ENCODE data around the gene ITPR1.

GRCh38 chr3:4498446-4498845, 5.3 kb downstream of the ITPR1 start:
- TF ChIP-seq SUZ12 (IDR thresholded peaks at IDR 0.05): no peak
- no peak for TF ChIP-seq ZNF384 (IDR thresholded peaks at IDR 0.05)
- no peak for TF ChIP-seq FOXM1 (IDR thresholded peaks at IDR 0.05; ENCODE audit: borderline replicate concordance)
- TF ChIP-seq HDGF (IDR thresholded peaks at IDR 0.05; ENCODE audit: borderline replicate concordance): no peak
- TF ChIP-seq LEF1 (IDR thresholded peaks at IDR 0.05; ENCODE audit: borderline replicate concordance): no peak
- TF ChIP-seq L3MBTL2 (conservative IDR thresholded peaks at IDR 0.05): no peak
- TF ChIP-seq NFRKB (IDR thresholded peaks at IDR 0.05): no peak
- TF ChIP-seq BHLHE40 (IDR thresholded peaks at IDR 0.05; ENCODE audit: borderline replicate concordance): no peak
- no peak for TF ChIP-seq SP1 (IDR thresholded peaks at IDR 0.05)
- no peak for TF ChIP-seq FOXA1 (IDR thresholded peaks at IDR 0.05)
- TF ChIP-seq TARDBP (IDR thresholded peaks at IDR 0.05): no peak
- no peak for TF ChIP-seq PKNOX1 (IDR thresholded peaks at IDR 0.05)

Measured in HEK293T (cell line).